ENCODE results near the gene ACOT7.

The ACOT7 gene

GRCh38 chr1:6249739-6250689 is 143.6 kb downstream of the ACOT7 start:
- intact Hi-C loops (cut with DNase I), result loop anchor here (5.0 kb wide), 3 partner anchors 92 to 198 kb away; no protein-coding TSS in a partner anchor
- DNase-seq, result no peak

- intact Hi-C loops (cut with DNase I), result loop anchor here (5.0 kb wide), 3 partner anchors 93 to 197 kb away; no protein-coding TSS in a partner anchor
- DNase-seq, result no peak
Observed at GRCh38 chr1:6248932-6249738, 144.4 kb downstream of the ACOT7 start.

GRCh38 chr1:6248161-6248776 is 145.3 kb downstream of the ACOT7 start:
- intact Hi-C loops (cut with DNase I), result loop anchor here (5.0 kb wide), 3 partner anchors 94 to 196 kb away; no protein-coding TSS in a partner anchor

GRCh38 chr1:6247651-6248050 is 145.9 kb downstream of the ACOT7 start:
- intact Hi-C loops (cut with DNase I), result loop anchor here (5.0 kb wide), 3 partner anchors 95 to 195 kb away; no protein-coding TSS in a partner anchor
- no peak for DNase-seq

More at GRCh38 chr1:6248161-6248776, 145.3 kb downstream of the ACOT7 start:
- DNase-seq, result no peak

- peak; percentile 37 to 92 (median 82) for DNase-seq
Observed at GRCh38 chr1:6246497-6247467, 146.8 kb downstream of the ACOT7 start.

GRCh38 chr1:6245869-6246496 is 147.6 kb downstream of the ACOT7 start:
- DNase-seq, result no peak
- intact Hi-C loops (cut with DNase I), result loop anchor here (5.0 kb wide), 3 partner anchors 96 to 194 kb away; no protein-coding TSS in a partner anchor

More at GRCh38 chr1:6246497-6247467, 146.8 kb downstream of the ACOT7 start:
- intact Hi-C loops (cut with DNase I), result loop anchor here (5.0 kb wide), 3 partner anchors 96 to 194 kb away; no protein-coding TSS in a partner anchor

- intact Hi-C loops (cut with DNase I), result loop anchor here (5.0 kb wide), 3 partner anchors 97 to 193 kb away; no protein-coding TSS in a partner anchor
- peak in 38 of 42 donors; percentile 26 to 86 (median 67) for DNase-seq
Observed at GRCh38 chr1:6245086-6245868, 148.3 kb downstream of the ACOT7 start.

GRCh38 chr1:6244401-6245049 is 149.0 kb downstream of the ACOT7 start:
- no peak for DNase-seq
- intact Hi-C loops (cut with DNase I), result loop anchor here (5.0 kb wide), 3 partner anchors 98 to 192 kb away; no protein-coding TSS in a partner anchor

GRCh38 chr1:6243993-6244392 is 149.6 kb downstream of the ACOT7 start, which contains the start of gene HES3:
HES3 (plus strand) TSS chr1:6244179; CDS start chr1:6244366, 187 bp downstream.
- intact Hi-C loops (cut with DNase I), result no loop called here

GRCh38 chr1:6243053-6243834 is 150.3 kb downstream of the ACOT7 start:
- no peak for DNase-seq
- intact Hi-C loops (cut with DNase I), result no loop called here

More at GRCh38 chr1:6243993-6244392, 149.6 kb downstream of the ACOT7 start, which contains the start of gene HES3:
- no peak for DNase-seq

GRCh38 chr1:6241887-6242740 is 151.5 kb downstream of the ACOT7 start:
- intact Hi-C loops (cut with DNase I), result no loop called here
- peak in 17 of 42 donors; percentile 23 to 71 (median 45) for DNase-seq

GRCh38 chr1:6241107-6241886 is 152.3 kb downstream of the ACOT7 start:
- intact Hi-C loops (cut with DNase I), result no loop called here
- DNase-seq, result no peak

Measured in head of caudate nucleus (tissue), 42 donors.